Hair follicle dermal papilla cell (primary cell): Measurements from ENCODE around the gene SULT1B1. TPM values are rescaled to one million over a fixed set of nuclear protein-coding genes. Genes with fewer than 3 reads are reported as not detected.

Source experiments
- total RNA-seq: library from RNA; depleted of rRNA; stranded (reverse); fragments of >200 nt; gene quantifications from 2 replicates; pipeline ENCODE4 v1.2.3, GENCODE V29; 2012

The SULT1B1 gene
- under 0.01 and 0.12 TPM in 2 replicates for total RNA-seq

GRCh38 chr4:69760455-69760854 lies at the start of gene SULT1B1:
SULT1B1 (minus strand) TSS chr4:69760620; CDS start chr4:69755217, 5,403 bp downstream.

Other genes starting within 250 kb of the SULT1B1 start
- gene UGT2A2, start 121.0 kb downstream of the SULT1B1 start, total RNA-seq, result not detected in 2 replicates
- gene UGT2A1, start 107.4 kb downstream of the SULT1B1 start, total RNA-seq, result not detected in 2 replicates
- not detected in 2 replicates for gene SULT1E1, start 99.5 kb upstream of the SULT1B1 start, total RNA-seq
- gene CSN1S1, start 170.4 kb upstream of the SULT1B1 start, total RNA-seq, result not detected in 2 replicates
- gene CSN2, start 205.1 kb upstream of the SULT1B1 start, total RNA-seq, result not detected in 2 replicates
- not detected in 2 replicates for gene STATH, start 235.3 kb upstream of the SULT1B1 start, total RNA-seq